ENCODE data around the gene CLMN. TPM values are rescaled to one million over a fixed set of nuclear protein-coding genes. Genes with fewer than 3 reads are reported as not detected.

Gene CLMN
- total and polyA plus RNA-seq, 2 of the 8 experiments (the other 6 are each of a cell fraction or from before 2014, with no cell fraction given): 1.6 to 8.2 TPM

DNA sequence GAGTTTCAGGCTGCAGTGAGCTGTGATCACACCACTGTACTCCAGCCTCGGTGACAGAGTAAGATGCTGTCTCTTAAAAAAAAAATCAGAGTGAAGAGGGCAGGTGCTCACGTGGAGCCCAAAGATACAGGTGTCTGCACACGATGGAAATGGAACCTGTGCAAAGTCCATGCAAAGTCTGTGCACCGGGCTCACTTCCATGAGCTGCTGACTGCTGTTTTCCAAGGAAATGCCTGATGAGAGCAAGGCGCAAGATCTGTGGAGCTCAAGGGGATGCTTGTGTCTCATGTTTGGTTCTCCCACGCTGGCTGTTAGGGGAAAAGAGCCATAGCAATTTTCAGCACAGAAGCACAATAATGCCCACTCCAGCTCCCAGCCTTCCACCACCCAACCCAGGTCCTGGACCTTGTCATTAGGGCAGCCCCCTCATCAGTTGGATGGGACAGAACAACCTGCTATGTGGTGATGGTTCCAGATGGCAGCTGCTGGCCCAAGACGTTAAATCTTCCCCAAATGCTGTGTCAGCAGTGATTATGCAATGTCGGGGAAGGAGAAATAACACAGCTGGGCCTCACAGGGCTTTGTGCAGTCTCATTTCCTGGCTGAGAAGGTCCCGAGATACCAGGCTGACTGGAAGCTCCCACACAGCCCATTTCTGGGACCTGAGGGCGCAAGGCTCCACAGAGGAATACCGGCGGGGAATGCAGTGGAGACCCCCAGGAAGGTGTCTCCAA lies 134.5 kb downstream of the CLMN start (continued):
- no peak for TF ChIP-seq CHD7 (IDR thresholded peaks at IDR 0.05; ENCODE audit: insufficient replicate concordance, low read length)
- TF ChIP-seq POLR2A (IDR thresholded peaks at IDR 0.05; ENCODE audit: control extremely low read depth in 1 of 2, low read depth in 2 of 2, low read length in 2 of 2): no peak

Data from H1 (cell line).